ENCODE data around the gene P2RX5. TPM values are rescaled to one million over a fixed set of nuclear protein-coding genes. Genes with fewer than 3 reads are reported as not detected.

P2RX5 gene
- polyA plus RNA-seq, 3 donors from 2014 or later: 5.9 to 8.9 (median 8.4) TPM

GRCh38 chr17:3667366-3668278 lies 28.3 kb downstream of the P2RX5 start:
- peaks cover 2 to 4% (median 4%) of the 10 kb centered on the region in 3 donors for H3K27me3 Mint-ChIP-seq (ENCODE audit: low read depth in 3 of 3)
- H3K4me3 Mint-ChIP-seq: peak overlapping the region; percentile 74 to 93 (median 89)
- no peak for DNase-seq
- H3K9me3 Mint-ChIP-seq: no peaks in the 10 kb centered on the region
- peak overlapping the region in 2 of 6 donors; percentile 17 to 84 for H3K27ac Mint-ChIP-seq
- H3K4me1 Mint-ChIP-seq: peaks cover 21 to 24% of the 10 kb centered on the region in 2 donors
- peaks cover 0 to 3% (median 0%) of the 10 kb centered on the region in 3 donors for H3K36me3 Mint-ChIP-seq

GRCh38 chr17:3666516-3666915 lies 29.4 kb downstream of the P2RX5 start:
- H3K4me1 Mint-ChIP-seq: peaks cover 20 to 21% of the 10 kb centered on the region in 2 donors
- peaks cover 2 to 4% (median 4%) of the 10 kb centered on the region in 3 donors for H3K27me3 Mint-ChIP-seq (ENCODE audit: low read depth in 3 of 3)
- no peak overlapping the region for H3K27ac Mint-ChIP-seq
- peak overlapping the region in 4 of 5 donors; percentile 34 to 71 (median 49) for H3K4me3 Mint-ChIP-seq
- no peaks in the 10 kb centered on the region for H3K9me3 Mint-ChIP-seq
- DNase-seq: no peak
- peaks cover 0 to under 1% (median 0%) of the 10 kb centered on the region in 3 donors for H3K36me3 Mint-ChIP-seq

DNA sequence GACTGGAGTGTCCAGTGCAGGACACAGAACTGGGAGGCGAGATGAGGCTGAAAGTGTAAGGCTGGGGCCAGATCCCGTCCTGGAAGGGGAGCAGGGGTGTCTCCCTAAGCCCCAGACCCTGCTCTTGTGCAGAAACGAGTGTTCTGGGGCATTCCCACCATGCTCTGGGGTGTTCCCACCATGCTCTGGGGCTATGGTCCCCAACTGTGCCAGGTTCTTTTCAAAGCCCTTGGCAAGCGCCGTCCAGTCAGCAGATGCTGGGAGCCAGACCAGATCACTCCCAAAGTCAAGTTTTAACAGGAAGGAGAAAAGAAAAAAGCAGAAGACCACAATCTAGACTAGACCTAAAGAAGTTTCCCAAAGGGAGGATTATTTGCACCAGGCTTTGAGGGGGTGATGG lies 30.1 kb downstream of the P2RX5 start:
- no peaks in the 10 kb centered on the region for H3K9me3 Mint-ChIP-seq
- H3K27ac Mint-ChIP-seq: peak overlapping the region in 1 of 6 donors; percentile 50
- H3K4me3 Mint-ChIP-seq: peak overlapping the region; percentile 30 to 71 (median 44)

DNA sequence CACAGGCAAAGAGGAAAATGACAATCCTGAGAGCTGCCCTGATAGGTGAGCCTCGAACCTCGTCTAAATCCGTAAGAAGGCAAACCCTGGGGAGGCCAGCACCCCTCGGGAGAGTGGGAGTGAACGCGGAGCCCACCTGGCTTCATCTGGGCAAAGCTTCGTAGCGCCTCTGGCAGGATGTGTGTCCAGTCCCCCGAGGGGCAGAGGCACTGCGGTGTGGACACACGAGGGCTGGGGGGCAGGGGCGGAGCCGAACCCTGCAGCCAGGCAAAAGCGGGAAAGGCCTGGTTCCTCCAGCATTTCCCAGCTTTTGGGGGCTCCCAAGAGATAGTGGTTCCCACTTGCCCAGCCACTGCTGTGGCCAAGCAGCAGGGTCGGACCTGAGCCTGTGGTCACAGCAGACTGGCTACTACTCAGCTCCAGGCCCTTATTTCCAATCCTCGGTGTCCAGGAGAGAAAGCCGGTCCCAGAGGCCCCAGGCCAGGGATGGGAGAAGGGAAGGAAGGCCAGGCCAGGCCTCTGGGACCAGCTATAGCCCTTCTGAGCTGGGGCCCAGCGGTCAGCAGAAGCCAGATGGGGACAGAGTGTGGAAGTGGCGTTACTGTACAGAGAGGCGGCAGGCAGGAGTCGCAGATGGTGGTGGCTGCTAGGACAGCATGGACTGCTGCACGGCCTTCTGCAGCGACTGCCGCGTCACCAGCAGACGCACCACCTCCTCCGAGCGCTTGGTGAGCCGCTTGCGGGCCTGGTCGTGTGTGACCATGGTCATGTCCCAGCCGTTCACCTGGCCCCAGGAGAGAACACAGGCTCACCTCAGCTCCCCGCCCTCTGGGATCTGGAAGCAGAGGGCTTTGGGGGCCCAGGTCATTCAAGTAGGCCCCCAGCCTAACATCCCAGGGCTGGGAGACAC lies 32.6 kb downstream of the P2RX5 start:
- Mint-ChIP-seq H3K27me3 (ENCODE audit: low read depth in 3 of 3) (peaks cover 0 to 1% (median 0%) of the 10 kb centered on the region in 3 donors), H3K27ac (no peak overlapping the region), H3K9me3 (no peaks in the 10 kb centered on the region), H3K4me1 (peaks cover 4 to 10% of the 10 kb centered on the region in 2 donors), H3K36me3 (no peaks in the 10 kb centered on the region), H3K4me3 (no peak overlapping the region)
- no peak for DNase-seq

More for the DNA sequence above, 30.1 kb downstream of the P2RX5 start:
- peaks cover 19 to 21% of the 10 kb centered on the region in 2 donors for H3K4me1 Mint-ChIP-seq
- peaks cover 2 to 4% (median 4%) of the 10 kb centered on the region in 3 donors for H3K27me3 Mint-ChIP-seq (ENCODE audit: low read depth in 3 of 3)
- H3K36me3 Mint-ChIP-seq: no peaks in the 10 kb centered on the region
- DNase-seq: no peak

- H3K9me3 Mint-ChIP-seq: no peaks in the 10 kb centered on the region
- no peak for DNase-seq
- H3K4me1 Mint-ChIP-seq: no peaks in the 10 kb centered on the region
- no peak overlapping the region for H3K4me3 Mint-ChIP-seq
- no peaks in the 10 kb centered on the region for H3K36me3 Mint-ChIP-seq
- H3K27ac Mint-ChIP-seq: no peak overlapping the region
- H3K27me3 Mint-ChIP-seq (ENCODE audit: low read depth in 3 of 3): no peaks in the 10 kb centered on the region
These were observed 35.6 kb downstream of the P2RX5 start for GRCh38 chr17:3660311-3660891.

DNA sequence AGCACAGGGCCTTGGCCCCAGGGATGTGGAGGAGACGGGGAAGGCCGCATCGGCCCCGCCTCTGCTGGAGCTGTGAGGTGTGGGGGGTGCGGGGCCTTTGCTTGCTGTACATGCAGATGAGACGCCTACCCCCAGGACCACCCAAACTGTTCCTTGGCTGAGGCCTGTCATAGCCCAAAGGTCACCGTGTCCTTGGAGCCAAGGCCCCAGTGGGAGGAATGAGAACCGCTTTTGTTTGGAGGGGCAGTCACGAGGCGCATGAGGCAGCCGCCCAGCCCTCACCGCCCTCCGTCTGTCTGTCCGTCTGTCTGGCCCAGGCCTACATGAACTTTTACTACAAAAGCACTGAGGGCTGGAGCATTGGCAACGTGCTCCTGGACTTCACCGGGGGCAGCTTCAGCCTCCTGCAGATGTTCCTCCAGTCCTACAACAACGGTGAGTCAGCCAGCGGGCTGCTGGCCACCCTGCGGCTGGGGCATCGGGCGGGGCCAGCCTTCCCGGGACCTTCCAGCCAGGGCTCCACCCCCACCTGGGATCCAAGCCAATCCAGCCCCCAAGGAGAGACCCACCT lies 36.3 kb downstream of the P2RX5 start:
- no peak for DNase-seq
- H3K9me3 Mint-ChIP-seq: no peaks in the 10 kb centered on the region
- no peaks in the 10 kb centered on the region for H3K36me3 Mint-ChIP-seq
- H3K27me3 Mint-ChIP-seq (ENCODE audit: low read depth in 3 of 3): no peaks in the 10 kb centered on the region
- no peaks in the 10 kb centered on the region for H3K4me1 Mint-ChIP-seq
- no peak overlapping the region for H3K27ac Mint-ChIP-seq
- no peak overlapping the region for H3K4me3 Mint-ChIP-seq

- Mint-ChIP-seq H3K9me3 (no peaks in the 10 kb centered on the region), H3K27me3 (ENCODE audit: low read depth in 3 of 3) (no peaks in the 10 kb centered on the region), H3K4me3 (no peak overlapping the region), H3K27ac (no peak overlapping the region), H3K4me1 (no peaks in the 10 kb centered on the region), H3K36me3 (no peaks in the 10 kb centered on the region)
- no peak for DNase-seq
These were observed 37.0 kb downstream of the P2RX5 start for GRCh38 chr17:3658784-3659449.

- H3K27me3 Mint-ChIP-seq (ENCODE audit: low read depth in 3 of 3): no peaks in the 10 kb centered on the region
- H3K9me3 Mint-ChIP-seq: no peaks in the 10 kb centered on the region
- no peak for DNase-seq
- H3K36me3 Mint-ChIP-seq: no peaks in the 10 kb centered on the region
- H3K4me3 Mint-ChIP-seq: no peak overlapping the region
- H3K4me1 Mint-ChIP-seq: no peaks in the 10 kb centered on the region
- H3K27ac Mint-ChIP-seq: no peak overlapping the region
These were observed 37.8 kb downstream of the P2RX5 start for GRCh38 chr17:3657874-3658783.

DNA sequence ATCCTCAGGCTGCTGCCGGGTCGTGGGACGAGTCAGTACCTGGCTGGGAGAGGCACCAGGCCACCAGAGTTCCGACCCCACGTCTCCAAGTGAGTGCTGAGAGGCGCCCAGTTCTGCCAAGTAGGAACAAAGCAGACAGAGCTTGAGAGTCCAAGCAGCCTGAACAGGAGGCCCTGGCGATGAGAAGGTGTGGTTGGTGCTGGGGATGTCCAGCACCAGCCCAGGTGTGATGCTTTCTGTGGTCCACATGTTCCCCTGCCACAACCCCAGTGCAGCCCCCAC lies 38.4 kb downstream of the P2RX5 start:
- Mint-ChIP-seq H3K27me3 (ENCODE audit: low read depth in 3 of 3) (no peaks in the 10 kb centered on the region), H3K9me3 (no peaks in the 10 kb centered on the region), H3K36me3 (no peaks in the 10 kb centered on the region), H3K4me3 (no peak overlapping the region), H3K27ac (no peak overlapping the region), H3K4me1 (no peaks in the 10 kb centered on the region)
- DNase-seq: no peak

GRCh38 chr17:3656755-3657587 lies 39.0 kb downstream of the P2RX5 start:
- H3K27me3 Mint-ChIP-seq (ENCODE audit: low read depth in 3 of 3): no peaks in the 10 kb centered on the region
- no peak overlapping the region for H3K4me3 Mint-ChIP-seq
- H3K36me3 Mint-ChIP-seq: no peaks in the 10 kb centered on the region
- no peak overlapping the region for H3K27ac Mint-ChIP-seq
- H3K9me3 Mint-ChIP-seq: no peaks in the 10 kb centered on the region
- H3K4me1 Mint-ChIP-seq: no peaks in the 10 kb centered on the region
- DNase-seq: no peak

GRCh38 chr17:3656353-3656752 lies 39.6 kb downstream of the P2RX5 start:
- Mint-ChIP-seq H3K4me1 (no peaks in the 10 kb centered on the region), H3K27ac (no peak overlapping the region), H3K4me3 (no peak overlapping the region), H3K27me3 (ENCODE audit: low read depth in 3 of 3) (no peaks in the 10 kb centered on the region), H3K36me3 (no peaks in the 10 kb centered on the region), H3K9me3 (no peaks in the 10 kb centered on the region)
- DNase-seq: no peak

DNA sequence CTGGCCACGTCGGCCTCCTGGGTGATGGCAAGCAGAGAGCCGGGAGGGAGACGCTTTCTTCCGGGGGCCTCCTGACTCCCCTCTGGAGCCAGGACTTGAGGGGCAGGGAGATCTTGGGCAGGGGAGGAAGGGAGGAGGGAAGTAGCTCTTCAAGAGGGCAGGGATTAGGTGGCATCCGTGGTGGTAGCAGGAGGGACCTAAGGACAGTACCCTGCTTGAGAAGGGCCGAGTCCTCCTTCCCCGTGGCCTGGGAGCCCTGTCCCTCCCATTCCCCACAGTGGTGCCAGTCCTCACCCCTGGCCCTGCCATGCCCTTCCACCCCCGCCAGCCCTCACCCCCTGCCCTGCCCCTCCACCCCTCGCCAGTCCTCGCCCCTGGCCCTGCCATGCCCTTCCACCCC lies 40.2 kb downstream of the P2RX5 start:
- Mint-ChIP-seq H3K27me3 (ENCODE audit: low read depth in 3 of 3) (no peaks in the 10 kb centered on the region), H3K36me3 (no peaks in the 10 kb centered on the region), H3K4me1 (no peaks in the 10 kb centered on the region), H3K27ac (no peak overlapping the region), H3K9me3 (no peaks in the 10 kb centered on the region), H3K4me3 (no peak overlapping the region)
- DNase-seq: no peak
